NCI-H2081 treated with DMSO at 0.1 percent for 48 hours (cell line): ENCODE measurements around the gene TUBB.
"Not testable (repeated sequence)": the region's sequence is repeated elsewhere in the genome, so short reads cannot be mapped to it uniquely, and the experiment has no call there.

ENCODE experiments used
- DNase-seq: peaks from one replicate; lab custom pipeline; 2025; lab: John Stamatoyannopoulos, UW

Gene TUBB

DNA sequence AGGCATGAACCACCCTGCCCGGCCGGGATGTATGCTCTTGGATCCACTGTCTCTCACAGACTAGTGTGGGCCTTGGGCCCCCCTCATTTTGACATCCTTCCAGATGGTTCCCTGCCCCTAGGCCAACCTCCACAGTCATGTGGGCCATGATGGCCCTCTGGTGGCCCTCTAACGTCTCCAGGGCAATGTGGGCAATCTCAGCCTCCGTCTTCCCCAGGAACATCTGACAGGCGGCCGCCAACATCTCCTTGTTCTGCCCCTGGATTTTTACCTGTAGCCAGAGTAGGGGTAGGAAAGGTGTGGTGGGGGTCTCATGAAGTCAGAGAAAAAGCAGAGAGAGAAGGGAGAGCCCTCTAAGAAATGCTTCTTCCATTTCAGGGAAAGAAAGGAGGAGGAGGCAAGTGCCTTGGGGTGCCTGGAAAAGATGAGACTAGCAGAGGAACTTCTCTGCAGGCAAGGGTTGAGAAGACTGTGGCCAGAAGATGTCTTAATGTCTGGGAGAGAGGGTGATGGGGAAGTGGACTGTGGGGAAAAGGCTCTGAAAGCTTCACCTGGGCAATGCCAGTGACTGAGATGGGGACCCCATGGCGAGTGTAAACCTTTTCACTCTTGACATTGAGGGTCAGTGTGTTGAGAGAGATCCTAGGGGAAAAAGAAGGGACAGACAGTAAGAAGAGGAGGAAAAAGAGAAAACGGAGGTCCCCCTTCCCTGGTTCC is 21.1 kb downstream of the TUBB start:
- no peak for DNase-seq

DNA sequence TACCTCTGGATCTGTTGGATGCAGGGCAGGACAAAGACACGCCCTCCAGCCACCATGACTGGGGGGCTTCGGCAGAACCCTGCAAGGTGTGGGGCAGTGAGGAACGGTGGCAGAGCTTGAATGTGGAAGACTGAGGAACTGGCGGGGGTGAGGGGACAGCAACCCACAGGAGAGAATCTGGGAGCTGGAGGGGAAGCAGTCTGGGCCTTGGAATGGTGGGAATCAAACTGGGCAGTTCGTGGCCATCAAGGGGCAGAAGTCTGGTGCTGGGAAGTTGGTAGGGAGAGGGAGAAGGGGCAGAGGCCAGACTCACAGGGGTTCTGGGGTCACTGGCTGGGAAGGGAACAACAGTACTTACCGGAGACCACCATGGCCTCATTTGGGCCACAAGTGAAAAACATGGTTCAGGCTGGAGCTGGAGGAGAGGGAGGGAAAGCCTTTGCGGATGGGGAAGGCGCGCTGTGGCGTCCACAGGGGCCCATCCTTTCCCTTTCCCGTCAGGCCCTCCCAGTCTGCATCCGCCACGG is 21.7 kb downstream of the TUBB start:
- DNase-seq, result no peak

GRCh38 chr6:30742316-30743098 is 22.4 kb downstream of the TUBB start, which contains the start of gene FLOT1:
Gene FLOT1, minus strand, starts transcription at chr6:30742687. Its CDS starts 498 bp downstream, at chr6:30742189.
- no peak for DNase-seq

DNA sequence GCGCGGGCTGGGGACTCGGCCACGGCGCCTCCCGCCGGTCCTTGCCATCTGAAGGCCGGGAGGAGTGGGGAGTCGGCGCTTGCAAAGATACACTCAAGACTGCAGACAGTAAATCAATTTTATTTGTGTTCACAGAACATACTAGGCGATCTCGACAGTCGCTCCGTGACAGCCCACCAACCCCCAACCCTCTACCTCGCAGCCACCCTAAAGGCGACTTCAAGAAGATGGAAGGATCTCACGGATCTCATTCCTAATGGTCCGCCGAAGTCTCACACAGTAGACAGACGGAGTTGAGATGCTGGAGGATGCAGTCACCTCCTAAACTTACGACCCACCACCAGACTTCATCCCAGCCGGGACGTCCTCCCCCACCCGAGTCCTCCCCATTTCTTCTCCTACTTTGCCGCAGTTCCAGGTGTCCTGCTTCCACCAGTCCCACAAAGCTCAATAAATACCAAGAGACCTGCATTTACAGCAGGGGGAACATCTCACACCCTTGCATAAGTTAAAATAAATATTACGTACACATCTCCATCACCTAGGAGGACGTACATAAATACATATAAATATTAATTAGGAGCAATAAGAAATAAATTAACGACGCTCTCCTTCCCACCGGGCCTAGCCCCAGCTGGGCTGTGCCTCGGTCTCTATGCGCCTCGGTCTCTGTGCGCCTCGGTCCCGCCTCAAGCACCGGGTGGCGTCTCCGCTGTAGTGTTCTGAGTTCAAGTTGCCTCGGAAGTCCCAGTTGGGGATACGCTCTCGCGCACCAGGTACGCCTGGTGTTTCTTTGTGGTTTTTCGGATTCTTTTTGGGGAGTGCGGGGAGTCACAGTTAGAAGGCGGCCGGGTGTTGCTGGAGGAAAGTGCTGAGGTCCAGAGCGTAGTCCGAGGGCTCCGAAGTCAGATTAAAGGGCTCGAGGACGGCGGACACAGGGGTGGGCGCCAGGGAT is 23.2 kb downstream of the TUBB start:
- DNase-seq, result no peak

GRCh38 chr6:30744054-30744805 is 24.1 kb downstream of the TUBB start, which contains the start of gene IER3:
Gene IER3, minus strand, starts transcription at chr6:30744547. Its CDS starts 29 bp downstream, at chr6:30744518.
- DNase-seq, result no peak

DNA sequence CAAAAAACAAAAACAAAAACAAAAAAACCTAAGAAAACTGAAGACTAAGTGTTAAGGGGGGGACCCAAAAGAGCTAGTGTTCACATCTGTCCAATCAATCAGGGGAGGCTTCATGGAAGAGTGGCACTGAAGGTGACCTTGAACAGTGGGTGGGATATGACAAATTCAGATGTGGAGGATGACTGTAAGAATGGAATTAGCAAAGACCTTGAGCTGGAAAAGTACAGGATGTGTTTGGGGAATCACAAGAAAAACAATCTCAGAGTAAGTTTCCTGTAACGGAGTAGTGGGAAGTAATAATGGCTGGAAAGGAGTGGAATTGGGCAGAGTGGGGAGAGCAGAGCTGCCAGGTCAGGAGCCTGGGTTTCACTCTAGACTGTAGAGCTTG is 27.1 kb downstream of the TUBB start:
- no peak for DNase-seq

DNA sequence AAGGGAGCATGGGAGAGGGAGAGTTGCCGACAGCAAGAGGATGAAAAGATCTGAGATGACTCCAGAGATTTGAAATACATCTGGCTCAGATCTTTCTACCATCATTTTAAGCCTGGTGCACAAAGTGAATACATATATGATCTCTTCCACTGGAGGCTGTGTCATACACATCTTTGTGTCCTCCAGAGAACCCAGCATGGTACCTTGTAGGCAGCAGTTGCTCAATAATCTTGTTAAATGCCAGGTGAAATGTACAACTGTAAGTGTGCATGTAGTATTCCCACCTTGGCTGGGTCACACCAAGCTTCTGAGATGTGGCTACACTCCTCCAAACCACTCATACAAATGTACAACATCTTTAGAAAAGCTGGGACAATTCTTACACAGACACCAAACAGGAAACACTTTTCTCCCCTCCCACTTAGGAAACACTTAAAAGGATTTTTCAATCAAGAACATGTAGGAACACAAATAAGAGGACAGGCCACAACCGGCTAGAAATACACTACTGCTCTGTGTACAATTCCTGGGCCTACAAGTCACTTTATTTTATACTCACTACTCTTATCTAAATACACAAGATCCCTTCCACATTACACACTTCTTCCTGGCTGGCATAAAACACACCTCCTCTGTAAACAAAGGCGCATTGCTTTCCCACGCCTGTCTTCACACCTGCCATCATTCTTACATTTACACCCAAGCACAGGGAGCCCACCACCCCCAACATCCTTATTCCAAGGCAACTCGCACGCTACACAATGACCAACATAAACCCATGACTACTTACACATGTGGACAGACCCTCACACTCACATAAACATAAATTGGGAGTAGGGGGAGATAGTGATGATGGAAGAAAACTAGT is 28.0 kb downstream of the TUBB start:
- DNase-seq, result no peak

- no peak for DNase-seq
Observed at GRCh38 chr6:30748851-30749540, 28.8 kb downstream of the TUBB start.

GRCh38 chr6:30749554-30750378 is 29.6 kb downstream of the TUBB start:
- DNase-seq, result no peak

DNA sequence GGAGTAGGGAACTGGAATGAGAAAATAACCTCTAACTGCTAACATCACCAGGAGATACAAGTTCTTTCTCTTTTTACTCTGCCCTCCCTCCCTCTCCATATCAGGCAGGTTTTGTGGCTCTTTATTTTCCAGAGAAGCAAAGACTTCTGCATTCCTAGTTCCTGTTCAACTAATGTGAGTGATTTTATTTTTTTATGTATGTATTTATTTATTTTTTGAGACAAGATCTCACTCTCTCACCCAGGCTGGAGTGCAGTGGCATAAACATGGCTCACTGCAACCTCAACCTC is 30.2 kb downstream of the TUBB start:
- DNase-seq, result no peak

DNA sequence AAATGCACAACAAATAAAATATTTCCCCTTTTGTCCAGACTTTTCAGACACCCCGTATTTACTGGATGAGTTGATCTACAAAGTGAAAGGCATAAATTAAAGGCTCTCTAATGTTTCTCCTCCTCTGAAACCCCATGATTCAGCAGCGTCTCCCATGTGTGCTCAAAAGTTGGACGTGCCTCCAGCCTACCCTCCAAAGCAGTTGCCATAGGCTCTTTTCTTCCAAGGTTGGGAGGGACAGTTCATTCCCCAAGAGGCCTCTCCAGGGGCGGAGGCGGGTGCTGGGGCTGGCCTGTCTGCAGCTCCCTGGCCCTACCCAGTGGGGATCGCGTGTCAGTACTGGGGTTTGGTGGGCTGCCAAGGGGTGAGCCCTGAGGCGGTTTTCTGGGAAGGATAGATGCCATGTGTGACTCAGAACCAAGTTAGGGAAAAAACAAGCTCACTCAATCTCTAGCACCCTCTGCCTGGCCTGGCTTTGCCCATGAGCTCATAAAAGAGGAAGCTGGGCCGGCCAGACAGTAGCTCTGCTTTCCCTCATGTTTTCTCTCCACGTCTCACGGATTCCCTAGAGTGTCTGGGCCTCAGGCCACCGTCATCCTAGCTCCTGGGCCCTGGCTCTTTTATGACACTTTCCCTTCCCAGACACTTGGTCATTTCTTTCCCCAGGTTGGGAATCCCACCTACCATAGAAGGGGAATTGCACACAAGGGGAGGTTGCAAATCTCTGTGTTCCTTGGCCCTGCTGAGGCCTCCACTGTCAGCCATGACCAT is 32.2 kb downstream of the TUBB start:
- no peak for DNase-seq

DNA sequence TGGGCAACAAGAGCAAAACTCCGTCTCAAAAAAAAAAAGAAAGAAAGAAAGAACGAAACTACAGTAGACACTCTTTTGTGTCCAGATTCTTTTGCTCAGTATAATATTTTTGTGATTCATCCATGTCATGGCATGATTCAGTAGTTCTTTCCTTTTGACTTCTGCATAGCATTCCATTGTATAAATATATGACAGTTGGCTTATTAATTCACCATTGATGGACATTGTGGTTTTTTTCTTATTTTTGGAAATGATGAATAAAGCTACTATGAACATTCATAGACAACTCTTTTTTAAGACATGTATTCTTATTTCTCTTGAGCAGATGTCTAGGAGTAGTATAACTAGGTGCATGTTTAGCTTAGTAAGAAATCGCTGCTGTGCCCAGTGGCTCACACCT is 34.5 kb downstream of the TUBB start:
- no peak for DNase-seq

DNA sequence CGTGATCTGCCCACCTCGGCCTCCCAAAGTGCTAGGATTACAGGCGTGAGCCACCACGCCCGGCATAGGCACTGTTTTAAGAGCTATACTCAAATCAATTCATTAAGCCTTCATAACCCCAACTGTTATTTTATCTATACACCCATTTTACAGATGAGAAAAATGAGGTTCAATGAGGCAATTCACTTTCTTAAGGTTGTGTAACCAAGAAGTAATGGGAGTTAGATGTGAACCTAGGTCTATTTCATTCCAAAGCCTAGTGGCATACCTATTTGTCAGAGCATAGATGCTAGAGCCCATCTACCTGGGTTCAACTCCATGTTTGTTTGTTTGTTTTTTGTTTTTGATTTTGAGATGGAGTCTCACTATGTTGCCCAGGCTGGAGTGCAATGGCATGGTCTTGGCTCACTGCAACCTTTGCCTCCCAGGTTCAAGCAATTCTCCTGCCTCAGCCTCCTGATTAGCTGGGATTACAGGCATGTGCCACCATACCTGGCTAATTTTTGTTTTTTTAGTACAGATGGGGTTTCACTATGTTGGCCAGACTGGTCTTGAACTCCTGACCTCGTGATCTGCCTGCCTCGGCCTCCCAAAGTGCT is 36.4 kb downstream of the TUBB start:
- not testable (repeated sequence) for DNase-seq

DNA sequence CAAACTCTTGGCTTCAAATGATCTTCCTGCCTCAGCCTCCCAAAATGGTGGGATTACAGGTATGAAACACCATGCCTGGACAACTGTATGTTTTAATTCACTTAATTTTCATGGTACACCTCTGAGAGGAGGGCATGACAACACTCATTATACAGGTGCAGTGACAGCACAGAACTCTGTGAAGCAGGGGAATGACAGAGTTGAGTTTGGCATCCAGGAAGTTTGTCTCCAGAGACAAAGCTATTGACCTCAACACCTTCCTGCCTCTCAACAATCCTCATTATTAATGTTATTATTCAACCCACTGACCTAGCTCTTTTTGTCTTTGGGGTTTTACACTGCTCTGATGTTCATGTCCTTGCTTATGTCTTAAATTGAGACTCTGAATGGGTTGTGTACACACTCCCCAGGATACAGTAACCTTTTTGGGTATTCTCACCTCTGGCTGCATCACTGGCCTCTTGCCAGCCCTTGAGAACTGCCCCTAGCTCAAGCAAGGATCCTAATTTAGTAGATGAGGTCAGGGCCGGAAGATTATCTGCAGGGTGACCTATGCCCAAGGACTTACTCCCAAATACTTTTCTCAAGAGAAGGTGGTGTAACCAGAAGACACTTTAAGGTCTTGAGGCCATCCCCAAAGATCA is 37.2 kb downstream of the TUBB start:
- no peak for DNase-seq

- no peak for DNase-seq
Observed at GRCh38 chr6:30759575-30760239, 39.6 kb downstream of the TUBB start.

DNA sequence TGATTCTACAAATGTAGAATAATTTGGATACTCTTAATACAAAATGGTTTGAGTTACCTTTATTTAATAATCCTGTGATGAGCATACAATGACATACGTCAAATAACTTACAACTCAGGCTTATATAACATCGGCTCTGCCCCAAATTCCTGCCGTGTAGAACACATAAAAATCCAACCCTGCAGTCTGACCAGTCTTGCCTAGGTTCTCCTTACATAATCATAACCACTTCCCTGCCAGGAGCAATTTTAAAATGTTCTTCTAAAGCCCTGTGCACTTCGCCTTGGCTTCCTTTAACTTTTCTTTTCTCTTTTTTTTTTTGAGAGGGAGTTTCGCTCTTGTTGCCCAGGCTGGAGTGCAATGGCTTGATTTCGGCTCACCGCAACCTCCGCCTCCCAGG is 40.4 kb downstream of the TUBB start:
- DNase-seq, result no peak
